GM13976 (cell line): ENCODE measurements around the gene SAA1.
"Not testable (repeated sequence)": the region's sequence is repeated elsewhere in the genome, so short reads cannot be mapped to it uniquely, and the experiment has no call there.

Source experiments
- DNase-seq: peaks from one replicate; pipeline ENCODE4 v3.0.0; 2012; ENCODE audit warnings: low spot score
- in situ Hi-C: fragments of 300-500 bp; cut with MboI; formaldehyde crosslinking; loops from one replicate; pipeline ENCODE4 v1.12.0; 2022; ENCODE audit warnings: low sequenced_read_pairs, mixed read lengths, inconsistent platforms; ENCODE audit not compliant: unreplicated experiment
- TF ChIP-seq, protein P1 (sequence below): IDR thresholded peaks from 2 replicates; pipeline ENCODE4 v1.5.1; 2012; ENCODE audit warnings: borderline replicate concordance, mild to moderate bottlenecking; ENCODE audit not compliant: insufficient read depth; ENCODE audit errors: extremely low read depth, missing control alignments, control extremely low read depth

The SAA1 gene

GRCh38 chr11:18245396-18245795 is 20.7 kb upstream of the SAA1 start:
- TF ChIP-seq, protein P1, sequence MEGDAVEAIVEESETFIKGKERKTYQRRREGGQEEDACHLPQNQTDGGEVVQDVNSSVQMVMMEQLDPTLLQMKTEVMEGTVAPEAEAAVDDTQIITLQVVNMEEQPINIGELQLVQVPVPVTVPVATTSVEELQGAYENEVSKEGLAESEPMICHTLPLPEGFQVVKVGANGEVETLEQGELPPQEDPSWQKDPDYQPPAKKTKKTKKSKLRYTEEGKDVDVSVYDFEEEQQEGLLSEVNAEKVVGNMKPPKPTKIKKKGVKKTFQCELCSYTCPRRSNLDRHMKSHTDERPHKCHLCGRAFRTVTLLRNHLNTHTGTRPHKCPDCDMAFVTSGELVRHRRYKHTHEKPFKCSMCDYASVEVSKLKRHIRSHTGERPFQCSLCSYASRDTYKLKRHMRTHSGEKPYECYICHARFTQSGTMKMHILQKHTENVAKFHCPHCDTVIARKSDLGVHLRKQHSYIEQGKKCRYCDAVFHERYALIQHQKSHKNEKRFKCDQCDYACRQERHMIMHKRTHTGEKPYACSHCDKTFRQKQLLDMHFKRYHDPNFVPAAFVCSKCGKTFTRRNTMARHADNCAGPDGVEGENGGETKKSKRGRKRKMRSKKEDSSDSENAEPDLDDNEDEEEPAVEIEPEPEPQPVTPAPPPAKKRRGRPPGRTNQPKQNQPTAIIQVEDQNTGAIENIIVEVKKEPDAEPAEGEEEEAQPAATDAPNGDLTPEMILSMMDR: no peak
- DNase-seq: no peak
- in situ Hi-C loops: loop anchor here (25.0 kb wide), 1 partner anchor 492 kb away; the partner anchor contains the start of gene IGSF22

DNA sequence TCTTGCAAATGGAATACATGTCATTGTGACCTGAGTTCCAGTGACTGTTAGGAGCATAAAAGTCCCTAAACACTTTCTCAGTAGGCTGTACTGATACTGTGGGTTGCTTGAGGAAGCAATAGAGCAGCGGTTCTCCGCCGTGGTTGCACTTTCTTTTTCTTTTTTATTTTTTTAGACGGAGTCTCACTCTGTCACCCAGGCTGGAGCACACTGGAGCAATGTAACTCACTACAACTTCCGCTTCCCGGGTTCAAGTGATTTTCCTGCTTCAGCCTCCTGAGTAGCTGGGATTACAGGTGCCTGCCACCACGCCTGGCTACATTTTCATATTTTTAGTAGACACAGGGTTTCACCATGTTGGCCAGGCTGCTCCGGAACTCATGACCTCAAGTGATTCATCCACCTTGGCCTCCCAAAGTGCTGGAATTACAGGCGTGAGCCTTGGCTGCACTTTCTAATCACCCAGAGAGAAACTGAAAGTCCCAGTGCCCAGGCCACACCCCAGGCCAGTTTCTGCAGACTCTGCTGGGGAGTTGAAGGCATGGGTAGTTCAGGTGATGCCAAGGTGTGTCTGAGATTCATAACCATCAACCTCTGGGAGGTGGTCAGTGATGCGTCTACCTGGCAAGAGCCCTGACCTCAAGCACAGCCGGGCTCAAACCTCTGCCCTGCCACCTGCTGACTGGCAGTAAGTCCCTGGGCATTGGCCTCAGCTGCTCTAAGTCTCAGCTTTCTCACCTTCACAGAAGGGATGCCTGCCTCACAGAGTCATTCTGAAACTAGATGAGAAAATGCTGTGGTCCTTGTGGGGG is 19.5 kb upstream of the SAA1 start:
- in situ Hi-C loops: loop anchor here (25.0 kb wide), 1 partner anchor 491 kb away; the partner anchor contains the start of gene IGSF22
- DNase-seq: peak; percentile 64

- DNase-seq: not testable (repeated sequence)
- in situ Hi-C loops: loop anchor here (25.0 kb wide), 1 partner anchor 490 kb away; the partner anchor contains the start of gene IGSF22
Measured at GRCh38 chr11:18247191-18247581, 18.9 kb upstream of the SAA1 start.

DNA sequence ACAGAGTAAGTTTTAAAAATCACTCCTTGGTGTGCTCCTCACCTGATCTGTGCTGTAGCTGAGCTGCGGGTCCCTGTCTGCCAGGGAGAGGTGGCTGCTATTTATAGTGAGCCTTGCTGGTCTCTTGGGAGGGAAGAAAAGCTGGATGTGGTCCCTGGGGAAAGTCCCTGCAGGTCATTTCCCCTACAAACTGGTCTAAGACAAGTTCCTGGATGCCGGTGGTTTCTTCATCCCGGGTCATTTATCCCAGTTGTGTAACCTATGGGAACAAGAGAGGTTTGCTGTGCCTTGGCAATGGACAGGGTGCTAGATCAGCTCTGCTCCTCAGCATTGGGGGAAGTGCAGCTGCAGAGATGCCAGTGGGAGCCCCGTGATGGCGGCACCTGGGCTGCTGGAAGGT is 17.5 kb upstream of the SAA1 start, which contains the start of gene SAA2:
Gene SAA2, minus strand, starts transcription at position 108 of the 400 bp plus-strand sequence. CDS start 657 bp downstream, outside the sequence.
- in situ Hi-C loops: loop anchor here (25.0 kb wide), 1 partner anchor 489 kb away; the partner anchor contains the start of gene IGSF22

GRCh38 chr11:18253233-18253632 is 12.8 kb upstream of the SAA1 start:
- DNase-seq: no peak
- TF ChIP-seq, protein P1: no peak
- in situ Hi-C loops: no loop called here

More for the DNA sequence above, 17.5 kb upstream of the SAA1 start, which contains the start of gene SAA2:
- TF ChIP-seq, protein P1: no peak
- DNase-seq: no peak

- in situ Hi-C loops: no loop called here
- TF ChIP-seq, protein P1: no peak
- no peak for DNase-seq
Measured at GRCh38 chr11:18253778-18254338, 12.2 kb upstream of the SAA1 start.

GRCh38 chr11:18254781-18255361 is 11.2 kb upstream of the SAA1 start:
- in situ Hi-C loops: no loop called here
- no peak for DNase-seq
- TF ChIP-seq, protein P1: no peak
